Muscle of back (tissue), 11 donors: ENCODE results near the gene CXCL16. TPM values are rescaled to one million over a fixed set of nuclear protein-coding genes. Genes with fewer than 3 reads are reported as not detected.

Experiments
- DNase-seq, 3 donors: peaks; one replicate each; pipeline versions ENCODE4 v3.0.0 to v3.0.0-alpha.2; 2013
- polyA plus RNA-seq, 10 donors: library from polyadenylated mRNA; unstranded; fragments of 120-200 nt; gene quantifications; one replicate each; pipeline ENCODE4 v1.2.1, GENCODE V29; 2013; ENCODE audit not compliant: insufficient read length in 10 of 10

Gene CXCL16
- polyA plus RNA-seq, 10 donors = 3.2 to 6.0 (median 5.2) TPM

DNA sequence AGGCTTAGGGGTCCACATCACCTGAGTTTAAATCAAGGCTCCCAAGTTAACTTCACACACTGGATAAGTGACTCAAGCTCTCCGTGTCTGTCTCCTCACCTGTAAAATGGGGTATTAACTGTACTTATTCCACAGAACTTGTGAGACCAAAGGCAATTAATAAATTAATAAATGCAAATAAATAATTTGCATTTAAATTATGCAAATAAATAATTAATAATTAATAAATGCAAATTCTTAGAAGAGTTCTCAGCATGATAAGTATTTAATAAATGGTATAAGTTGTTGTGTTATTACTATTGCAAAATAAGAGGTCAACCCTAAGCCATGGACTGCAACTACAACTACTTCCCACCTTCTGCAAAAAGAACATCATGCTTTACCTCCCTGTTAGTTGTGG is 13.7 kb upstream of the CXCL16 start:
- no peak for DNase-seq

DNA sequence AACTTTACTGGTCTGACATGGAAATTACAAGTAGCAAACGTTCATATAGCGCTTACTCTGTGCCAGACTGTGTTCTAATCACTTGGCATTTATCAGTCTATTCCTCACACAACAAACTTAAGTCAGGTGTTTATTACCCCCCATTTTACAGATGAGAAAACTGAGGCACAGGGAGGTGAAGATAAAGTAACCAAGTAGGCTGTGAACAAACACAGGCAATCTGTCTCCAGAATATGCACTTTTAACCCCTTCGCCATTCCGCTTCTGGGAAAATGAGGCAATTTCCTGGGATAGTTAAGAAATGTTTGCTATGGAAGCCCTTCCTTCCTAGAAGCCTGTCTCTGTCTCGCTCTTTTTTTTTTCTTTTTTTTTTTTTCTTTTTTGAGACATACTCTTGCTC is 12.2 kb upstream of the CXCL16 start:
- no peak for DNase-seq

- no peak for DNase-seq
These were observed 10.9 kb upstream of the CXCL16 start for GRCh38 chr17:4750606-4751005.

DNA sequence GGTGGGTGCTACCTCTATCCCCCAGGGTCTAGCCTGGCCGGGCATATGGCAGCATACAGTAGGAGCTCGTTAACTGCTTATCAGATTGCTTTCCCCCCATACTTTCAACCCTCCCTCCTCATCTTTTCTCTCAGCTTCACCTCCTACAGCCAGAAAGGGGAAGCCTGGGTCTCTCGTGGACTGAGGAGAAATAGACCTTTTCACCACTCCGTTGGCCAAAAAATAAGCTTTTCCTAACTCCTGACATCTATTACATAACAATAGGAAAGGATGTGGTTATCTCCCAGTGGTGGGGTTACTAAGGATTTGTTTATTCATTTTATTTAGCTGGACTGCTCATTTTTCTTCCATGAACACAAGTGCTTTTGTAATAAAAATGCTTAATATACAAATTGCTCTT is 9.0 kb upstream of the CXCL16 start:
- no peak for DNase-seq

GRCh38 chr17:4747847-4748246 is 8.1 kb upstream of the CXCL16 start:
- DNase-seq = no peak

GRCh38 chr17:4744999-4745969 is 5.6 kb upstream of the CXCL16 start:
- DNase-seq = no peak

GRCh38 chr17:4743898-4744297 is 4.2 kb upstream of the CXCL16 start:
- DNase-seq = no peak

DNA sequence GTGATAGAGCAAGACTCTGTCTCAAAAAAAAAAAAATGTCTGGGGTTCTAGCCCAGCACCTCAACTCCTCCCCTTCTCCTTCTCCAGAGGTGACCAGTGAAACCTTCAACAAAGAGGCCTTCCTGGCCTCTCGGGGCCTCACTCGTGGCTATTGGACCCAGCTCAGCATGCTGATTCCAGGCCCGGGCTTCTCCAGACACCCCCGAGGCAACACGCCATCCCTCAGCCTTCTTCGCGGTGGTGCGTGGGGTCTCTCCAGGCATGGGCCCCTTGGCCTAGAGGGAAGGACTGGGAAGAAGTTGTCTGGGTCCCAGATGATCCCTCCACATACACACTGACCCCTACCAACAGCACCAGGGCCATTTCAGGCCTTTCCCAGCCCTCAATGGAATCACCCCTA is 3.5 kb upstream of the CXCL16 start:
- DNase-seq = no peak

GRCh38 chr17:4742629-4743028 is 2.9 kb upstream of the CXCL16 start:
- no peak for DNase-seq

DNA sequence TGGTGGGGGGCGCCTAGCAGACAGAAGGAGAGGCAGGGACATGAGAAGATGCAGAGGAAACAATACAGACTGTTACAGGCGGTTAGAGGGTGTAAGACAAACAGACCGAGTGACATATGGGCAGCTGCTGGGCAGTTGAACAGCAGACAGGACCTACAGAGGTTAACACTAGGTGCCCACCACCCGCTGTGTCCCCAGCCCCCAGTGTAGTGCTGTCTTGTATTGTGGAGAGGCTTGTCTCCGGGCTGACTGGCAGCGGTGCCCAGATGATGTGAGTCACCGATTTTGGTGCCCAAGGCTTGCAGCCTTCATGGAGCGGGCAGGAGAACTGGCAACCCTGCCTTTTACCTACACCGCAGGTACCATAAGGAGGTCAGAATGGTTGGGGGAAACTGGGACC is 2.4 kb upstream of the CXCL16 start:
- no peak for DNase-seq

DNA sequence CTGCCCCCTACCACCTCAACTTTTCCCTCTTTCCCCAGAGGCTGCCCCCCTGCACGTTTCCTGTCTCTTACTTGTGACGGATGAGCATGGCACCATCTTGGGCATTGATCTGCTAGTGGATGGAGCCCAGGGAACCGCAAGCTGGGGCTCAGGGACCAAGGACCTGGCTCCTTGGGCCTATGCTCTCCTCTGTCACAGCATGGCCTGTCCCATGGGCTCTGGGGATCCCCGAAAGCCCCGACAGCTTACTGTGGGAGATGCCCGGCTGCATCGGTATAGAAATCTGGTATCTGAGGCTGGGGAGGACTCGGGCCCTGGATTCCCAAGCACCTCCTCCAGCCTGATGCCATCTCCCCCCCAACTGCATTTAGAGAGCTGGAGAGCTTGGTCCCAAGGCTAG is 1.8 kb upstream of the CXCL16 start:
- no peak for DNase-seq

DNA sequence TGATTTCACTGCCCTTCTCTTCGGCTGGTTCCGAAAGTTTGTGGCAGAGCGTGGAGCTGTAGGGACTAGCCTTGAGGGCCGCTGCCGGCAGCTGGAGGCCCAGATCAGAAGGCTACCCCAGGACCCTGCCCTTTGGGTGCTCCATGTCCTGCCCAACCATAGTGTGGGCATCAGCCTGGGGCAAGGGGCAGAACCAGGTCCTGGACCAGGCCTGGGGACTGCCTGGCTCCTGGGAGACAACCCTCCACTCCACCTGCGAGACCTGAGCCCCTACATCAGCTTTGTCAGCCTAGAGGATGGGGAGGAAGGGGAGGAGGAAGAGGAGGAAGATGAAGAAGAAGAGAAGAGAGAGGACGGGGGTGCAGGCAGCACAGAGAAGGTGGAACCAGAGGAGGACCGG is 856 bp upstream of the CXCL16 start:
- DNase-seq = no peak

DNA sequence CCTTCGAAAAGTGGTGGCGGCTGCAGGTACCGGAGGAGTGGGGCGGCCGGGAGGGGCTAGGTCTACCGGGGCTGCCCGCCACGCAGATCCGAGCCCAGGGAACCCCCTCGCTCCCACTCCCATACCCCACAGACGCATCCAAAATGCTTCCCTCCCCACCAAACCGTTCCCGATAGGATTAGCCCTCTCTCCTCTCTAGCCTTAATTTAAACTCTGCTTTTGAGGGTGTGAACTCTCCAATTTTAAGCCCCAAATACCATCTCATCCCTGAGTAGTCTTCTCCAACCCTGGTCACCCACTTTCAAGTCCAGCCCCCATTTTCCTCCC is 260 bp upstream of the CXCL16 start:
- DNase-seq = no peak

DNA sequence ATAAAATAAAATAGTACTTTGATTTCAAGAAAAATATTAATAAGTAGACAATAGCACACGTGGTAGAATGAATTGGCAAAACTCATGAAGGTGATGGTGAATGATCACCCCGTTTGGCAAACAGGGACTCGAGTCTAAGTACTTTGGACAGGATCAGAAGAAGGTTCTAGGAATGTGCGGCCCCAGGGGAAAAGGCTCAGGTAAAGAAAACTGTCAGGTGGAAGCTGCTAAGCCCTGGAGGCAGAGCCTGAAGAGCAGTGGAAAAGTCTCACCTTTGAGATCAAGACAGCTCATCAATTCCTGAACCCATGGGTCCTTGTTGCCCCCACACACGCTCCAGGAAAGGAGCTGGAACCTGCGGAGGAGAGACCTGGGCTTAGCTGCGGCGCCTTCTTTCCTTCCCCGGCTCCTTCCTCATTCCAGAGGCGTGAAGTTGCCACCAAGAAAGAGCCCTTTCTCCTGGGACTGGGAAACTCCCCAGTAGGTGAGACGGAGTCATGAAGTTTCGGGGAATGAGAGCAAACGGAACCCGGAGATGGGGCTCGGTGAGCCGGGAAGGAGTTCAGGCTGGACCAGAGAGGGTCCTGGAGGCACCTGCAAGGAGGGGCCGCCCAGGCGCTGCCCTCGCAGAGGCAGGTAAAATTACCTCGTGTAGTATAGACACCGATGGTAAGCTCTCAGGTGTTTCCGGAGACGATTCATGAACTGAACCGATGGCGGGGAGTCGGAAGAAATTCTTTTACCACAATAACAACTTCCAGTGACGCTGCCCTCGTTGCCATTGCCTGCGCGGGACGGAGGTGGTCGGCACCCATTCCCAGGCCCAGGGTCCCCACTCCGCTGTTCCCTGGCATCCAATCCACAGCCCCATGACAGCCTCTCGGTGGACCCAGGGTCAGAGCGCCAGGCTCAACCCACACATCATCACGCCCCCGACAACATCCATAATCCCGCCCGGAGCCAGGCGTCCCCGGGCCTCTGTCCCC is 1.3 kb downstream of the CXCL16 start:
- DNase-seq = no peak

- no peak for DNase-seq
These were observed 3.7 kb downstream of the CXCL16 start for GRCh38 chr17:4735876-4736651.

DNA sequence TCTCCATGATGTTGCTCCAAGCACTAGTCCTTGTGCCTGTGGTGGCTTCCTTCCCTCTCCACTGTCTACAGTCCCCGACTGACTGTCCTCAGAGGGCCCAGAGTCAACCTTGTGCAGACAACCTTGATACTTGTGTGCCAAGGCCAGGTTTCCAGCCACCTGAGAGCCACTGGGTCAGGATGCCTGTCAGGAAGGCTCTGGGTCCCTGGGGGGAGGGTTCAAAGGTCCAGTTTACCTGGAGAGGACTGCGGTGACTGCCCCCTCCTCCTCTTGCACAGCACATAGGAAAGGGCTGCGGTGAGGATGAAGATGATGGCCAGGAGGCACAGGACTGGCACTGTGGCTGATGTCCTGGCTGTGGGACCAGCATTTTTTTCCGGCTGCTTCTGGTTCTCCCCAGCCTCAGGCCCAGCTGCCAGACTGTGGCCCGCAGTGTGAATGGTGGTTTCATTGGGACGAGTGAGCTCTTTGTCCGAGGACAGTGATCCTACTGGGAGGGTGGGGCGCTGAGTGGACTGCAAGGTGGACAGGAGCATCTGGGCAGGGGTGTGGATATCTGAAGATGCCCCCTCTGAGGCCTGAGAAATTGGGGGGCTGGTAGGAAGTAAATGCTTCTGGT is 4.8 kb downstream of the CXCL16 start:
- DNase-seq = no peak

GRCh38 chr17:4733073-4733531 is 6.6 kb downstream of the CXCL16 start:
- no peak for DNase-seq

DNA sequence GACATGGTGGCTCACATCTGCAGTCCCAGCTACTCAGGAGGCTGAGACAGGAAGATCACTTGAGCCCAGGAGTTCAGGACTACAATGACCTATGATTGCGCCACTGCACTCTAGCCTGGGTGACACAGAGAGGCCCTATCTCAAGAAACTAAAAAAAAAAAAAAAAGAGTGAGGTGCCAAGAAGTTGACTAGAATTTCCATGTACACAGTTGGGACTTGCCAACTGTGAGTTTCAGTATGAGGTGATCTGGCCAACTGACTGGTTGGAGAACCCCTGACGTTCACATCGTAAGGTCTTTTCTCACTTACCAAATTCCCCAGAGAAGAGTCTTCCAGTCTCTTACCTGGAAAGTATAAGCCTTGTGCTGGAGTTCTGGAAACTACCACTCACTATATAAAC is 11.6 kb downstream of the CXCL16 start:
- no peak for DNase-seq

DNA sequence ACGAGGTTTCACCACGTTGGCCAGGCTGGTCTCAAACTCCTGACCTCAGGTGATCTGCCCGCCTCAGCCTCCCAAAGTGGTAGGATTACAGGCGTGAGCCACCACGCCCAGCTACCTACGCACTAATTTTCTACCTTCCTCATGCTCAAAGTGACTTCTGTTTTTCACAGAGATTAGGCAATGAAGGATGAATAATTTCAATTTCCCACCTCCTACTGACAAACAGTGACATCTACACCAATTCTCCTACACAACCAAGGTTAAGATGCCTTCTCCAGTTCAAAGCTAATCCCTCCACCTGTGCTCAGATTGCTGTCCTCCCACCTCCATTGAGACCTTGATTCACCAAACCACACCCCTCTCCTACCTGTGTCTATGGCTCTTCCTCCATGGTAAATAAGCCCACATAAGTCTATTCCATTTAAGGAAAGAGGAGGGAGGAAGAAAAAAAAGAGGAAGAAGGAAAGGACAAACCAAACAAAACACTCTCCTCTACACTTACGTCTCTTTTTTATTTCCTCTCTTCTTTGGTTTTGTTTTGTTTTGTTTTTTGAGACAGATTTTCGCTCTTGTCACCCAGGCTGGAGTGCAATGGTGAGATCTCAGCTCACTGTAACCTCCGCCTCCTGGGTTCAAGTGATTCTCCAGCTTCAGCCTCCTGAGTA is 13.9 kb downstream of the CXCL16 start:
- no peak for DNase-seq

- no peak for DNase-seq
These were observed 15.1 kb downstream of the CXCL16 start for GRCh38 chr17:4724650-4725049.
